ENCODE measurements around the gene RPL36AL.
"Not testable (repeated sequence)": the region's sequence is repeated elsewhere in the genome, so short reads cannot be mapped to it uniquely, and the experiment has no call there.

Gene RPL36AL

GRCh38 chr14:49594347-49595091 is 25.9 kb downstream of the RPL36AL start:
- Mint-ChIP-seq H3K4me1 (peaks cover 29% of the 10 kb centered on the region), H3K9me3 (no peaks in the 10 kb centered on the region), H3K27ac (no peak overlapping the region), H3K27me3 (no peaks in the 10 kb centered on the region), H3K4me3 (no peak overlapping the region)
- ATAC-seq (no peak), DNase-seq (no peak)

GRCh38 chr14:49593016-49593415 is 27.4 kb downstream of the RPL36AL start:
- no peaks in the 10 kb centered on the region for H3K27me3 Mint-ChIP-seq
- peaks cover 29% of the 10 kb centered on the region for H3K4me1 Mint-ChIP-seq
- DNase-seq (no peak), ATAC-seq (no peak)
- H3K27ac Mint-ChIP-seq = no peak overlapping the region
- no peaks in the 10 kb centered on the region for H3K9me3 Mint-ChIP-seq
- no peak overlapping the region for H3K4me3 Mint-ChIP-seq

GRCh38 chr14:49589387-49589786 is 31.0 kb downstream of the RPL36AL start:
- no peak overlapping the region for H3K4me3 Mint-ChIP-seq

GRCh38 chr14:49586673-49587460 is 33.6 kb downstream of the RPL36AL start:
- Mint-ChIP-seq H3K4me3 (peak overlapping the region; percentile 93 to 96), H3K9me3 (no peaks in the 10 kb centered on the region), H3K27me3 (no peaks in the 10 kb centered on the region), H3K4me1 (peaks cover 28% of the 10 kb centered on the region), H3K27ac (peak overlapping the region; percentile 98 to 100)
- DNase-seq = peak in 1 of 2 donors; percentile 77
- ATAC-seq = peak; percentile 66

More at GRCh38 chr14:49589387-49589786, 31.0 kb downstream of the RPL36AL start:
- Mint-ChIP-seq H3K27ac (no peak overlapping the region), H3K4me1 (peaks cover 4% of the 10 kb centered on the region), H3K27me3 (no peaks in the 10 kb centered on the region), H3K9me3 (no peaks in the 10 kb centered on the region)
- DNase-seq = no peak
- ATAC-seq = no peak

- H3K4me1 Mint-ChIP-seq = peaks cover 36% of the 10 kb centered on the region
- DNase-seq (peak; percentile 99), ATAC-seq (peak; percentile 92)
- peak within 1 kb of the TSS; percentile 93 to 96 for H3K4me3 Mint-ChIP-seq
- H3K9me3 Mint-ChIP-seq = no peaks in the 10 kb centered on the region
- H3K27me3 Mint-ChIP-seq = no peaks in the 10 kb centered on the region
- peak within 1 kb of the TSS; percentile 98 to 100 for H3K27ac Mint-ChIP-seq
These were observed 34.4 kb downstream of the RPL36AL start, which contains the start of gene RPS29 for GRCh38 chr14:49585803-49586672. RPS29 (minus strand) TSS chr14:49586380; CDS start chr14:49586346, 34 bp downstream.

GRCh38 chr14:49584981-49585640 is 35.3 kb downstream of the RPL36AL start:
- DNase-seq = peak in 1 of 2 donors; percentile 31
- not testable (repeated sequence) for H3K27me3 Mint-ChIP-seq, ATAC-seq, H3K9me3 Mint-ChIP-seq
- peaks cover 43% of the 10 kb centered on the region for H3K4me1 Mint-ChIP-seq
- H3K27ac Mint-ChIP-seq = peak overlapping the region; percentile 98 to 100
- peak overlapping the region; percentile 93 to 96 for H3K4me3 Mint-ChIP-seq

GRCh38 chr14:49584058-49584457 is 36.4 kb downstream of the RPL36AL start:
- peak overlapping the region; percentile 93 to 96 for H3K4me3 Mint-ChIP-seq
- H3K9me3 Mint-ChIP-seq = no peaks in the 10 kb centered on the region
- no peaks in the 10 kb centered on the region for H3K27me3 Mint-ChIP-seq
- peaks cover 53% of the 10 kb centered on the region for H3K4me1 Mint-ChIP-seq
- H3K27ac Mint-ChIP-seq = peak overlapping the region; percentile 98 to 100
- no peak for ATAC-seq
- no peak for DNase-seq

GRCh38 chr14:49583629-49584028 is 36.8 kb downstream of the RPL36AL start:
- no peaks in the 10 kb centered on the region for H3K9me3 Mint-ChIP-seq
- DNase-seq (no peak), ATAC-seq (no peak)
- peak overlapping the region; percentile 93 to 96 for H3K4me3 Mint-ChIP-seq
- peaks cover 57% of the 10 kb centered on the region for H3K4me1 Mint-ChIP-seq
- H3K27ac Mint-ChIP-seq = peak overlapping the region in 1 of 2 donors; percentile 100
- H3K27me3 Mint-ChIP-seq = no peaks in the 10 kb centered on the region

- peak overlapping the region; percentile 72 to 73 for H3K27ac Mint-ChIP-seq
- no peak for DNase-seq
These were observed 38.1 kb downstream of the RPL36AL start for GRCh38 chr14:49582113-49582977.

GRCh38 chr14:49581209-49582112 is 39.0 kb downstream of the RPL36AL start:
- Mint-ChIP-seq H3K27ac (peak overlapping the region; percentile 38 to 48), H3K4me1 (peaks cover 70% of the 10 kb centered on the region), H3K27me3 (no peaks in the 10 kb centered on the region), H3K9me3 (no peaks in the 10 kb centered on the region), H3K4me3 (no peak overlapping the region)
- no peak for DNase-seq
- no peak for ATAC-seq

More at GRCh38 chr14:49582113-49582977, 38.1 kb downstream of the RPL36AL start:
- Mint-ChIP-seq H3K4me1 (peaks cover 65% of the 10 kb centered on the region), H3K9me3 (no peaks in the 10 kb centered on the region), H3K4me3 (peak overlapping the region in 1 of 2 donors; percentile 37), H3K27me3 (no peaks in the 10 kb centered on the region)
- ATAC-seq = no peak

GRCh38 chr14:49579841-49580240 is 40.6 kb downstream of the RPL36AL start:
- Mint-ChIP-seq H3K27ac (peak overlapping the region in 1 of 2 donors; percentile 50), H3K27me3 (no peaks in the 10 kb centered on the region), H3K9me3 (no peaks in the 10 kb centered on the region), H3K4me1 (peaks cover 72% of the 10 kb centered on the region), H3K4me3 (no peak overlapping the region)
- DNase-seq (no peak), ATAC-seq (no peak)

GRCh38 chr14:49578141-49578540 is 42.3 kb downstream of the RPL36AL start:
- Mint-ChIP-seq H3K27me3 (no peaks in the 10 kb centered on the region), H3K27ac (peak overlapping the region in 1 of 2 donors; percentile 27), H3K4me1 (peaks cover 67% of the 10 kb centered on the region), H3K4me3 (no peak overlapping the region), H3K9me3 (no peaks in the 10 kb centered on the region)
- DNase-seq (no peak), ATAC-seq (no peak)

GRCh38 chr14:49574038-49574437 is 46.4 kb downstream of the RPL36AL start:
- ATAC-seq = no peak
- no peak overlapping the region for H3K4me3 Mint-ChIP-seq

More at GRCh38 chr14:49574038-49574437, 46.4 kb downstream of the RPL36AL start:
- H3K4me1 Mint-ChIP-seq = peaks cover 29% of the 10 kb centered on the region
- peaks cover 5 to 15% of the 10 kb centered on the region in 2 donors for H3K9me3 Mint-ChIP-seq
- no peak for DNase-seq
- no peaks in the 10 kb centered on the region for H3K27me3 Mint-ChIP-seq
- H3K27ac Mint-ChIP-seq = no peak overlapping the region

All from stimulated activated naive CD8-positive, alpha-beta T cell treated with anti-CD3 and anti-CD28 coated beads, Interleukin-15, amount 100 ng/mL, for 72 hours (primary cell).